ENCODE data around the gene ZNF775.

- no peak for TF ChIP-seq CTCF (conservative IDR thresholded peaks at IDR 0.05; ENCODE audit: low read depth, low read length)
- TF ChIP-seq EZH2phosphoT487 (IDR thresholded peaks at IDR 0.05; ENCODE audit: borderline replicate concordance, low read length) = no peak
Observed at GRCh38 chr7:150410131-150410530, 31.0 kb downstream of the ZNF775 start.
